K562 (cell line): ENCODE data around the gene SMOC2. TPM values are rescaled to one million over a fixed set of nuclear protein-coding genes. Genes with fewer than 3 reads are reported as not detected.

ENCODE experiments used
- ATAC-seq: fragments of 200-7000 bp; cut with Tn5 transposase; 3 replicates; pipeline ENCODE4 v1.9.1; 2020; ENCODE audit warnings: moderate library complexity
- BruUV-seq: library from RNA; stranded (reverse); fragments of 400-500 nt; replicated peaks from 2 replicates; lab custom pipeline; 2021; lab: Mats Ljungman, UMichigan
- CTCF ChIA-PET: fragments of 300-600 bp; formaldehyde crosslinking; extraction: SDS; loops from one replicate; lab custom pipeline; 2021; ENCODE audit warnings: low intra/inter-chr PET ratio; lab: Yijun Ruan, JAX
- POLR2A ChIA-PET: fragments of 300-600, 350-650 bp; sonication (Branson Sonifier 250); formaldehyde crosslinking; extraction: SDS; loops from one replicate; lab custom pipeline; 2021; ENCODE audit warnings: antibody characterized with exemption, inconsistent platforms; lab: Yijun Ruan, JAX
- DNase-seq, 4 experiments: peaks; one replicate each; pipeline versions ENCODE4 v3.0.0 to v3.0.0-alpha.2; 2011 to 2018; ENCODE audit warnings: low spot score in 3 of 4, mixed read lengths in 3 of 4; ENCODE audit errors: extremely low read depth in 1 of 4
- FAIRE-seq: peaks from 2 replicates; lab custom pipeline; 2011; peaks lifted over from hg19 to GRCh38; lab: Jason Lieb, UNC
- H2AFZ ChIP-seq: 2 replicates; pipeline ENCODE4 v1.6.0; 2011; ENCODE audit warnings: low read depth, low read length, control low read depth, inconsistent platforms
- H3K27ac ChIP-seq: fragments of 200-600 bp; 3 replicates; pipeline ENCODE4 v1.8.0; 2011; ENCODE audit warnings: low read depth, mild to moderate bottlenecking, control low read depth, inconsistent platforms, low read length, moderate library complexity, mixed read lengths; ENCODE audit errors: extremely low read depth
- H3K27me3 ChIP-seq, 2 experiments: fragments of 300-600 bp in 1 of 2; 2 replicates in 1 of 2; 3 replicates in 1 of 2; pipeline versions ENCODE4 v1.6.0 to v1.8.0; 2011; ENCODE audit warnings: inconsistent platforms in 2 of 2, low read length in 2 of 2, mild to moderate bottlenecking in 1 of 2, mixed read lengths in 1 of 2, moderate library complexity in 1 of 2; ENCODE audit not compliant: control insufficient read depth in 2 of 2, insufficient read depth in 2 of 2
- H3K36me3 ChIP-seq: fragments of 300-600 bp; 3 replicates; pipeline ENCODE4 v1.8.0; 2011; ENCODE audit warnings: mild to moderate bottlenecking, low read length, inconsistent platforms; ENCODE audit not compliant: control insufficient read depth, insufficient read depth
- H3K4me1 ChIP-seq, 2 experiments: fragments of 200-600 bp in 1 of 2; replicated peaks in 1 of 2; 2 replicates in 1 of 2; 3 replicates in 1 of 2; pipeline versions ENCODE4 v1.5.1 to v1.8.0; 2011; ENCODE audit warnings: inconsistent platforms in 2 of 2, low read length in 2 of 2, mild to moderate bottlenecking in 1 of 2, mixed read lengths in 1 of 2, moderate library complexity in 1 of 2; ENCODE audit not compliant: control insufficient read depth in 2 of 2, insufficient read depth in 2 of 2
- H3K4me2 ChIP-seq: 2 replicates; pipeline ENCODE4 v1.6.1; 2011; ENCODE audit warnings: low read length, control low read depth, inconsistent platforms, mixed read lengths; ENCODE audit not compliant: insufficient read depth
- H3K4me3 ChIP-seq: fragments of 200-600 bp; sonication (generic), shearing (Covaris generic); 2 replicates; pipeline ENCODE4 v1.5.1; 2016; ENCODE audit warnings: control low read depth, inconsistent platforms
- H3K79me2 ChIP-seq: fragments of 200-600 bp; 3 replicates; pipeline ENCODE4 v1.8.0; 2011; ENCODE audit warnings: low read length, inconsistent platforms; ENCODE audit not compliant: control insufficient read depth, insufficient read depth
- H3K9ac ChIP-seq, 2 experiments: 2 replicates each; pipeline versions ENCODE4 v1.6.0 to v1.6.1; 2011; ENCODE audit warnings: low read depth in 2 of 2, low read length in 2 of 2, control low read depth in 1 of 2, inconsistent platforms in 1 of 2, mild to moderate bottlenecking in 1 of 2, mixed read lengths in 1 of 2; ENCODE audit not compliant: insufficient read depth in 1 of 2
- H3K9me1 ChIP-seq: one replicate; pipeline ENCODE4 v1.6.0; 2011; ENCODE audit warnings: inconsistent platforms, mild to moderate bottlenecking, low read length, moderate library complexity; ENCODE audit not compliant: control insufficient read depth, insufficient read depth
- H3K9me3 ChIP-seq: replicated peaks from 2 replicates; pipeline ENCODE4 v1.5.1; 2011; ENCODE audit warnings: low read depth, low read length, inconsistent platforms; ENCODE audit not compliant: control insufficient read depth, insufficient read depth
- H4K20me1 ChIP-seq: replicated peaks from 2 replicates; pipeline ENCODE4 v1.6.1; 2011; ENCODE audit warnings: low read length, inconsistent platforms, mixed read lengths; ENCODE audit not compliant: control insufficient read depth, insufficient read depth
- CHAMP1 ChIP-seq: fragments of 450-650 bp; IDR thresholded peaks from 2 replicates; pipeline ENCODE4 v1.6.1; 2016; ENCODE audit warnings: mild to moderate bottlenecking
- DIDO1 ChIP-seq: fragments of 450-650 bp; IDR thresholded peaks from 2 replicates; pipeline ENCODE4 v1.6.1; 2016; ENCODE audit warnings: low read depth, missing biosample characterization, missing genetic modification characterization
- E2F6 ChIP-seq, 2 experiments: IDR thresholded peaks; 2 replicates each; pipeline ENCODE4 v1.6.1; 2011; ENCODE audit warnings: borderline replicate concordance in 1 of 2, control low read depth in 1 of 2, low read depth in 1 of 2, low read length in 1 of 2, mild to moderate bottlenecking in 1 of 2, mixed read lengths in 1 of 2, moderate library complexity in 1 of 2; ENCODE audit not compliant: insufficient read depth in 1 of 2, insufficient read length in 1 of 2, poor library complexity in 1 of 2, severe bottlenecking in 1 of 2; ENCODE audit errors: extremely low read depth in 1 of 2
- GATAD2B ChIP-seq: fragments of 450-650 bp; IDR thresholded peaks from 2 replicates; pipeline ENCODE4 v1.6.1; 2017; ENCODE audit warnings: mild to moderate bottlenecking, borderline replicate concordance
- MYC ChIP-seq, 2 experiments: fragments of 250-450 bp in 1 of 2; sonication (Bioruptor Pico) in 1 of 2; IDR thresholded peaks; 2 replicates each; pipeline versions ENCODE4 v1.5.1 to v1.6.1; 2012 to 2021; ENCODE audit warnings: low read depth in 2 of 2, borderline replicate concordance in 1 of 2, improper control_type of control experiment in 1 of 2, low read length in 1 of 2, mild to moderate bottlenecking in 1 of 2, moderate library complexity in 1 of 2
- NELFE ChIP-seq: IDR thresholded peaks from 2 replicates; pipeline ENCODE4 v1.6.1; 2011; ENCODE audit warnings: mild to moderate bottlenecking; ENCODE audit not compliant: insufficient read depth, insufficient read length
- PHF21A ChIP-seq: fragments of 450-650 bp; IDR thresholded peaks from 2 replicates; pipeline ENCODE4 v1.6.1; 2017; ENCODE audit warnings: low read depth, borderline replicate concordance
- RBM39 ChIP-seq: fragments of 200-400 bp; formaldehyde crosslinking; optimal IDR thresholded peaks from 2 replicates; pipeline ENCODE3; 2018; ENCODE audit warnings: low read depth, low read length
- USF1 ChIP-seq: sonication (generic); formaldehyde crosslinking; IDR thresholded peaks from 2 replicates; pipeline ENCODE4 v1.9.0; 2022; ENCODE audit warnings: mild to moderate bottlenecking, missing genetic modification reagents
- ZBTB2 ChIP-seq: fragments of 450-650 bp; IDR thresholded peaks from 2 replicates; pipeline ENCODE4 v1.6.1; 2016; ENCODE audit warnings: antibody characterized with exemption
- WGBS: fragments of 100-300 bp; shearing (Covaris generic); methylation state at CpG from one replicate; pipeline ENCODE4 v1.1.6; 2016; ENCODE audit warnings: low coverage, mixed read lengths; ENCODE audit not compliant: insufficient coverage; ENCODE audit errors: missing lambda C conversion rate; 5-methylcytosine and 5-hydroxymethylcytosine counted together
- in situ Hi-C: fragments of 300-500 bp; cut with MboI; formaldehyde crosslinking; loops from 4 replicates; pipeline ENCODE4 v1.15.0; 2018; ENCODE audit warnings: inconsistent platforms, mixed read lengths
- intact Hi-C: fragments of 100-400 bp; cut with micrococcal nuclease; formaldehyde crosslinking; loops from 2 replicates; pipeline ENCODE4 v1.14.2; 2022
- polyA plus RNA-seq, 8 experiments: library from polyadenylated mRNA; depleted of rRNA in 4 of 8; stranded (reverse) in 5 of 8; unstranded in 3 of 8; fragments of >200 nt; fragmentation: Nextera tagmentation in 2 of 8; fragmentation: Illumina TruSeq in 1 of 8; extraction: Ambion mirVana in 2 of 8; extraction: Trizol in 1 of 8; gene quantifications; 2 replicates each; pipeline versions ENCODE4 v1.2.1 to v1.2.3, GENCODE V29; 2011 to 2014; ENCODE audit warnings: inconsistent platforms in 1 of 8, missing spikeins in 1 of 8
- total RNA-seq, 7 experiments: library from RNA; depleted of rRNA in 6 of 7; stranded (reverse); fragments of >200 nt in 6 of 7; fragmentation: Illumina TruSeq in 2 of 7; extraction: Trizol in 2 of 7; gene quantifications; 2 replicates each; pipeline versions ENCODE4 v1.2.1 to v1.2.3, GENCODE V29; 2011 to 2021; ENCODE audit warnings: low replicate concordance in 1 of 7

The SMOC2 gene
- total and polyA plus RNA-seq, 9 of the 15 experiments (the other 6 are each of a cell fraction or from before 2014, with no cell fraction given) = 0.45 to 2.3 (median 1.1) TPM

- H3K36me3 ChIP-seq = no peaks in the 10 kb centered on the region
- DNase-seq = no peak
- no peak overlapping the region for H3K4me2 ChIP-seq
- ChIA-PET POLR2A (no interaction called here), CTCF (no interaction called here)
- no peaks in the 10 kb centered on the region for H3K9me3 ChIP-seq
- peaks cover 3% of the 10 kb centered on the region; the same call in 1 of the 2 replicates for H4K20me1 ChIP-seq
- H3K79me2 ChIP-seq = no peaks in the 10 kb centered on the region
- no peak for FAIRE-seq
- H3K9me1 ChIP-seq = no peaks in the 10 kb centered on the region
- no peak for ATAC-seq
- TF ChIP-seq ZBTB2 (no peak), GATAD2B (no peak), PHF21A (no peak), NELFE (no peak), DIDO1 (no peak), MYC (IDR thresholded peaks at IDR 0.05; ENCODE audit: low read depth, low read length) (no peak), MYC (CRISPR knock-in tag; IDR thresholded peaks at IDR 0.05; ENCODE audit: borderline replicate concordance, low read depth) (no peak), CHAMP1 (no peak), RBM39 (no peak), USF1 (no peak), E2F6 (IDR thresholded peaks at IDR 0.05; ENCODE audit: borderline replicate concordance in 1 of 2, extremely low read depth in 1 of 2, insufficient read depth in 1 of 2, insufficient read length in 1 of 2, low read depth in 1 of 2, low read length in 1 of 2, poor library complexity in 1 of 2, severe bottlenecking in 1 of 2) (no peak)
- intact Hi-C loops (no loop called here), in situ Hi-C loops (no loop called here)
- H3K9ac ChIP-seq = no peak overlapping the region
- BruUV-seq = no TSS peak
- no peak overlapping the region for H2AFZ ChIP-seq
- no peaks in the 10 kb centered on the region for H3K4me1 ChIP-seq
- H3K27me3 ChIP-seq = peaks cover 11 to 51% of the 10 kb centered on the region in 2 experiments; a peak in 4 of 5 replicates
- H3K4me3 ChIP-seq = no peak overlapping the region
- no peak overlapping the region for H3K27ac ChIP-seq
- WGBS = 1% methylated on average over 5 of the region's 5 CpGs
Observed at GRCh38 chr6:168698923-168699322, 257.9 kb downstream of the SMOC2 start.
